H1 (cell line): ENCODE measurements around the gene SIK2. TPM values are rescaled to one million over a fixed set of nuclear protein-coding genes. Genes with fewer than 3 reads are reported as not detected.

Experiments
- CTCF ChIA-PET: fragments of 300-600 bp; sonication (Branson Sonifier 250); formaldehyde crosslinking; loops from one replicate; lab custom pipeline; 2021; ENCODE audit not compliant: partially characterized antibody; lab: Charles Lee
- POLR2A ChIA-PET: fragments of 300-600 bp; sonication (Branson Sonifier 250); formaldehyde crosslinking; loops from one replicate; lab custom pipeline; 2021; ENCODE audit warnings: inconsistent platforms; ENCODE audit not compliant: partially characterized antibody; lab: Charles Lee
- DNase-seq, 2 experiments: peaks; one replicate each; pipeline versions ENCODE4 v3.0.0 to v3.0.0-alpha.2; 2010 to 2022; ENCODE audit warnings: low spot score in 2 of 2, low read depth in 1 of 2, mixed read lengths in 1 of 2
- FAIRE-seq: peaks from 2 replicates; lab custom pipeline; 2011; peaks lifted over from hg19 to GRCh38; lab: Jason Lieb, UNC
- H2AFZ ChIP-seq: 2 replicates; pipeline ENCODE4 v1.8.1; 2012; ENCODE audit warnings: low read length, inconsistent platforms
- H2AK5ac ChIP-seq: 2 replicates; pipeline ENCODE4 v1.6.1; 2013; ENCODE audit warnings: low read depth, low read length
- H2BK120ac ChIP-seq: replicated peaks from 2 replicates; pipeline ENCODE3; 2013; ENCODE audit warnings: low read depth, low read length, inconsistent platforms
- H2BK12ac ChIP-seq: 2 replicates; pipeline ENCODE4 v1.6.1; 2013; ENCODE audit warnings: low read depth, low read length
- H2BK15ac ChIP-seq: 2 replicates; pipeline ENCODE4 v1.6.1; 2013; ENCODE audit warnings: low read length
- H2BK20ac ChIP-seq: 2 replicates; pipeline ENCODE4 v1.6.1; 2013; ENCODE audit warnings: low read length
- H2BK5ac ChIP-seq: 2 replicates; pipeline ENCODE4 v1.6.1; 2013; ENCODE audit warnings: low read depth, low read length
- H3K14ac ChIP-seq: 2 replicates; pipeline ENCODE4 v1.6.1; 2013; ENCODE audit warnings: inconsistent platforms; ENCODE audit not compliant: insufficient read length
- H3K18ac ChIP-seq: 2 replicates; pipeline ENCODE4 v1.6.1; 2013; ENCODE audit warnings: low read length; ENCODE audit errors: extremely low read depth
- H3K23ac ChIP-seq: 2 replicates; pipeline ENCODE4 v1.6.1; 2013; ENCODE audit warnings: inconsistent platforms; ENCODE audit not compliant: insufficient read length
- H3K23me2 ChIP-seq: 2 replicates; pipeline ENCODE4 v1.6.1; 2013; ENCODE audit warnings: low read depth, low read length
- H3K27ac ChIP-seq: 2 replicates; pipeline ENCODE4 v1.6.1; 2011; ENCODE audit warnings: low read depth, low read length, inconsistent platforms
- H3K27me3 ChIP-seq, 4 experiments: replicated peaks in 1 of 4; 1 replicate in 1 of 4; 2 replicates in 3 of 4; pipeline versions ENCODE4 v1.6.1 to v1.8.1; 2011 to 2013; ENCODE audit warnings: low read length in 3 of 4, mild to moderate bottlenecking in 3 of 4, inconsistent platforms in 2 of 4, mixed read lengths in 2 of 4, moderate library complexity in 1 of 4; ENCODE audit not compliant: control insufficient read depth in 3 of 4, insufficient read depth in 3 of 4; ENCODE audit errors: extremely low read depth in 1 of 4
- H3K36me3 ChIP-seq, 4 experiments: 2 replicates each; pipeline versions ENCODE4 v1.6.1 to v1.8.1; 2011 to 2013; ENCODE audit warnings: mild to moderate bottlenecking in 4 of 4, low read length in 3 of 4, moderate library complexity in 2 of 4, control low read depth in 1 of 4, inconsistent platforms in 1 of 4; ENCODE audit not compliant: insufficient read depth in 4 of 4, control insufficient read depth in 2 of 4
- H3K4ac ChIP-seq: replicated peaks from 2 replicates; pipeline ENCODE3; 2013; ENCODE audit warnings: low read length, low read depth, mixed read lengths, inconsistent platforms; ENCODE audit not compliant: insufficient read length
- H3K4me1 ChIP-seq, 4 experiments: replicated peaks in 1 of 4; 1 replicate in 1 of 4; 2 replicates in 3 of 4; pipeline versions ENCODE4 v1.6.1 to v1.8.1; 2011 to 2013; ENCODE audit warnings: low read length in 3 of 4, inconsistent platforms in 2 of 4, mixed read lengths in 1 of 4; ENCODE audit not compliant: insufficient read depth in 4 of 4, control insufficient read depth in 3 of 4
- H3K4me2 ChIP-seq, 2 experiments: 2 replicates each; pipeline versions ENCODE4 v1.6.1 to v1.8.1; 2011 to 2013; ENCODE audit warnings: low read depth in 2 of 2, low read length in 2 of 2, control low read depth in 1 of 2, inconsistent platforms in 1 of 2, mild to moderate bottlenecking in 1 of 2; ENCODE audit not compliant: insufficient read depth in 1 of 2
- H3K4me3 ChIP-seq, 4 experiments: fragments of 200-600, 300-600 bp in 1 of 4; sonication (generic), shearing (Covaris generic), sonication (Bioruptor Twin) in 1 of 4; 2 replicates each; pipeline versions ENCODE4 v1.5.1 to v1.8.1; 2011 to 2016; ENCODE audit warnings: low read length in 4 of 4, low read depth in 3 of 4, control low read depth in 2 of 4, inconsistent platforms in 2 of 4, mild to moderate bottlenecking in 2 of 4, mixed read lengths in 1 of 4, moderate library complexity in 1 of 4; ENCODE audit not compliant: insufficient read depth in 2 of 4; ENCODE audit errors: extremely low read depth in 1 of 4
- H3K56ac ChIP-seq: replicated peaks from 2 replicates; pipeline ENCODE3; 2013; ENCODE audit warnings: low read depth, mild to moderate bottlenecking, mixed read lengths, low read length, inconsistent platforms; ENCODE audit not compliant: insufficient read length
- H3K79me1 ChIP-seq: 2 replicates; pipeline ENCODE4 v1.6.1; 2013; ENCODE audit warnings: low read depth, low read length, control low read depth
- H3K79me2 ChIP-seq, 2 experiments: 2 replicates each; pipeline versions ENCODE4 v1.6.1 to v1.8.1; 2012 to 2013; ENCODE audit warnings: low read length in 2 of 2, mild to moderate bottlenecking in 2 of 2, inconsistent platforms in 1 of 2; ENCODE audit not compliant: insufficient read depth in 2 of 2, control insufficient read depth in 1 of 2
- H3K9ac ChIP-seq, 4 experiments: replicated peaks in 1 of 4; 1 replicate in 1 of 4; 2 replicates in 3 of 4; pipeline versions ENCODE4 v1.6.1 to v1.8.1; 2011 to 2013; ENCODE audit warnings: low read depth in 3 of 4, low read length in 3 of 4, control low read depth in 2 of 4, mild to moderate bottlenecking in 2 of 4, moderate library complexity in 2 of 4, inconsistent platforms in 1 of 4; ENCODE audit errors: extremely low read depth in 1 of 4
- H3K9me3 ChIP-seq, 2 experiments: 2 replicates each; pipeline versions ENCODE4 v1.6.1 to v1.8.1; 2012 to 2013; ENCODE audit warnings: mild to moderate bottlenecking in 2 of 2, moderate library complexity in 2 of 2, control low read depth in 1 of 2, inconsistent platforms in 1 of 2, low read depth in 1 of 2, low read length in 1 of 2, mixed read lengths in 1 of 2; ENCODE audit not compliant: insufficient read depth in 2 of 2
- H4K20me1 ChIP-seq, 2 experiments: replicated peaks in 1 of 2; 2 replicates each; pipeline versions ENCODE3 to v1.8.1; 2011 to 2013; ENCODE audit warnings: inconsistent platforms in 2 of 2, low read length in 2 of 2, mild to moderate bottlenecking in 1 of 2; ENCODE audit not compliant: insufficient read depth in 2 of 2, control insufficient read depth in 1 of 2
- H4K5ac ChIP-seq: 2 replicates; pipeline ENCODE4 v1.6.1; 2013; ENCODE audit warnings: low read length, low read depth, mixed read lengths, inconsistent platforms; ENCODE audit not compliant: insufficient read length
- H4K8ac ChIP-seq: 2 replicates; pipeline ENCODE4 v1.8.0; 2013; ENCODE audit warnings: mild to moderate bottlenecking, moderate library complexity, low read length, inconsistent platforms; ENCODE audit not compliant: insufficient read depth; ENCODE audit errors: extremely low read depth
- H4K91ac ChIP-seq: replicated peaks from 2 replicates; pipeline ENCODE3; 2013; ENCODE audit warnings: low read length, mixed read lengths, inconsistent platforms; ENCODE audit not compliant: insufficient read length
- KDM1A ChIP-seq: fragments of 200-600, 300-600 bp; sonication (generic); IDR thresholded peaks from 2 replicates; pipeline ENCODE4 v1.7.1; 2016; ENCODE audit warnings: mild to moderate bottlenecking, low read length, borderline replicate concordance
- POLR2A ChIP-seq, 2 experiments: IDR thresholded peaks; 1 replicate in 1 of 2; 2 replicates in 1 of 2; pipeline ENCODE4 v1.6.1; 2011; ENCODE audit warnings: low read depth in 2 of 2, low read length in 2 of 2, mild to moderate bottlenecking in 2 of 2; ENCODE audit errors: control extremely low read depth in 1 of 2
- TAF1 ChIP-seq: IDR thresholded peaks from 2 replicates; pipeline ENCODE4 v1.6.1; 2011; ENCODE audit warnings: mild to moderate bottlenecking, low read depth, low read length
- WGBS, 2 experiments: shearing (Covaris generic) in 1 of 2; methylation state at CpG; one replicate each; pipeline versions ENCODE4 v1.1.6 to v1.1.7; 2013 to 2015; ENCODE audit warnings: low lambda C conversion rate in 2 of 2, mixed read lengths in 2 of 2, inconsistent platforms in 1 of 2, low coverage in 1 of 2, missing lambda C conversion rate in 1 of 2; ENCODE audit not compliant: insufficient replicate concordance in 2 of 2, insufficient coverage in 1 of 2, insufficient read length in 1 of 2; ENCODE audit errors: extremely low coverage in 1 of 2, missing lambda C conversion rate in 1 of 2; 5-methylcytosine and 5-hydroxymethylcytosine counted together
- polyA plus RNA-seq, 7 experiments: library from polyadenylated mRNA; depleted of rRNA in 3 of 7; stranded (reverse) in 5 of 7; unstranded in 2 of 7; fragments of >200 nt in 5 of 7; fragments of 200-250 nt in 2 of 7; gene quantifications; 1 replicate in 5 of 7; 2 replicates in 1 of 7; 4 replicates in 1 of 7; pipeline versions ENCODE4 v1.2.1 to v1.2.3, GENCODE V29; 2011 to 2013; ENCODE audit warnings: missing spikeins in 2 of 7, mixed read lengths in 2 of 7
- total RNA-seq: library from RNA; stranded (reverse); fragmentation: NEBNext Ultra II Directional; extraction: Animal tissue kit (Norgen Biotek cat#: 25700); gene quantifications from 2 replicates; pipeline ENCODE4 v1.2.1, GENCODE V29; 2021

Gene SIK2
- total and polyA plus RNA-seq, 2 of the 8 experiments (the other 6 are each of a cell fraction or from before 2014, with no cell fraction given), result 8.8 to 11.2 TPM

GRCh38 chr11:111642542-111642941 is 40.3 kb downstream of the SIK2 start:
- POLR2A ChIA-PET, result no interaction called here
- H4K5ac ChIP-seq, result no peak overlapping the region
- H3K27ac ChIP-seq, result no peak overlapping the region
- no peak overlapping the region for H3K14ac ChIP-seq
- WGBS, 2 experiments, result 95% methylated on average over 1 of the region's 1 CpG; no CpG with 5 or more reads in 1 of the 2 experiments
- H3K36me3 ChIP-seq, result no peaks in the 10 kb centered on the region
- no peaks in the 10 kb centered on the region for H4K20me1 ChIP-seq
- no peak overlapping the region for H2BK120ac ChIP-seq
- H3K56ac ChIP-seq, result no peak overlapping the region
- no peak for DNase-seq
- H3K79me2 ChIP-seq, result no peaks in the 10 kb centered on the region
- FAIRE-seq, result no peak
- no peak overlapping the region for H3K9ac ChIP-seq
- no peak overlapping the region for H2BK15ac ChIP-seq
- H3K79me1 ChIP-seq, result no peaks in the 10 kb centered on the region
- H2BK5ac ChIP-seq, result no peak overlapping the region
- no peak overlapping the region for H3K18ac ChIP-seq
- peaks cover 0 to 8% (median 2%) of the 10 kb centered on the region in 4 experiments; a peak in 4 of 7 replicates for H3K4me1 ChIP-seq
- no peaks in the 10 kb centered on the region for H3K23me2 ChIP-seq
- no peak overlapping the region for H2BK20ac ChIP-seq
- no peak overlapping the region for H4K91ac ChIP-seq
- H2AK5ac ChIP-seq, result no peak overlapping the region
- no peak for TF ChIP-seq KDM1A
- no peak for TF ChIP-seq TAF1
- no peak for TF ChIP-seq POLR2A (IDR thresholded peaks at IDR 0.05; ENCODE audit: control extremely low read depth in 1 of 2, low read depth in 2 of 2, low read length in 2 of 2)
- H4K8ac ChIP-seq, result no peak overlapping the region
- H3K4me2 ChIP-seq, result no peak overlapping the region
- CTCF ChIA-PET, result interaction anchor here (1.3 kb wide), 1 partner anchor 126 kb away, joined by 3 read pairs; no protein-coding TSS in a partner anchor
- no peak overlapping the region for H2BK12ac ChIP-seq
- no peak overlapping the region for H3K4ac ChIP-seq
- no peak overlapping the region for H3K23ac ChIP-seq
- H3K9me3 ChIP-seq, result no peaks in the 10 kb centered on the region
- no peak overlapping the region for H3K4me3 ChIP-seq
- no peak overlapping the region for H2AFZ ChIP-seq
- H3K27me3 ChIP-seq, result no peaks in the 10 kb centered on the region
